Left cardiac atrium (tissue), 4 donors: Measurements from ENCODE around the gene TUT1. TPM values are rescaled to one million over a fixed set of nuclear protein-coding genes. Genes with fewer than 3 reads are reported as not detected.

Experiments used
- ATAC-seq, 2 donors: fragments of 200-7000 bp; cut with Tn5 transposase; one replicate each; pipeline ENCODE4 v1.9.1; 2020; ENCODE audit warnings: mild to moderate bottlenecking in 2 of 2, moderate library complexity in 2 of 2
- DNase-seq: peaks from one replicate; pipeline ENCODE4 v3.0.0-alpha.2; 2020
- intact Hi-C, 2 donors: fragments of 100-400 bp; cut with DNase I; formaldehyde crosslinking; loops; one replicate each; pipeline versions ENCODE4 v1.14.1 to v1.15.1; 2022 to 2023
- total RNA-seq, 2 donors: library from RNA; stranded (reverse); fragmentation: NEBNext Ultra II Directional; extraction: Animal tissue kit (Norgen Biotek cat#: 25700); gene quantifications; one replicate each; pipeline ENCODE4 v1.2.1, GENCODE V29; 2021
- donor health status: DM: no; HTN: yes; CAD: no.
- donor health status: DM: no; HTN: yes; CAD: no; lungs with severe emphysema.
- donor health status: DM: yes; HTN: yes; CAD: no.
- donor health status: Dilated cardiomyopathy.

The TUT1 gene
- total RNA-seq, 2 donors from 2014 or later = 9.6 to 11.5 TPM

DNA sequence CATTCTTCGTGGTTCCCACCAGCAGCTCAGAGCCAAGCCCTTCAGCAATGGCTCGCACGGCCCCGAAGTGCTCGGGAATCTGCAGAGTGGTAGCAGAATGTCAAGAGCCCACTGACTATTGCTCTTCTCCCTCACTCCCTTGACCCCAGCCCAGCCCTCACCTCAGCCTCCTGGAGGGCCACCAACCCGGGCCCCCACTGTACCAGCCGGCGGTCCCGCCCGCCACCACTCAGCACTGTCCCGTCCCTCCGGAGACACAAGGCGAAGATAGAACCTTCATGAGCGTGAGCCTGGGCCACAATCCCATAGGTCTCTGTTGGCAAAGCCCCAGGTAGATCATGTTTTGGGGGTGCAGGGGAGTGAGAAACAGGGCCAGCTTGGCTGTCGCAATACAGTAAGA lies 14.6 kb upstream of the TUT1 start:
- ATAC-seq = no peak
- intact Hi-C loops = loop anchor here in 1 of 2 donors (10.0 kb wide), 1 partner anchor 249 kb away; no protein-coding TSS in a partner anchor
- no peak for DNase-seq

GRCh38 chr11:62605467-62605866 lies 14.1 kb upstream of the TUT1 start:
- DNase-seq (no peak), ATAC-seq (no peak)
- intact Hi-C loops = loop anchor here in 1 of 2 donors (10.0 kb wide), 1 partner anchor 249 kb away; no protein-coding TSS in a partner anchor

DNA sequence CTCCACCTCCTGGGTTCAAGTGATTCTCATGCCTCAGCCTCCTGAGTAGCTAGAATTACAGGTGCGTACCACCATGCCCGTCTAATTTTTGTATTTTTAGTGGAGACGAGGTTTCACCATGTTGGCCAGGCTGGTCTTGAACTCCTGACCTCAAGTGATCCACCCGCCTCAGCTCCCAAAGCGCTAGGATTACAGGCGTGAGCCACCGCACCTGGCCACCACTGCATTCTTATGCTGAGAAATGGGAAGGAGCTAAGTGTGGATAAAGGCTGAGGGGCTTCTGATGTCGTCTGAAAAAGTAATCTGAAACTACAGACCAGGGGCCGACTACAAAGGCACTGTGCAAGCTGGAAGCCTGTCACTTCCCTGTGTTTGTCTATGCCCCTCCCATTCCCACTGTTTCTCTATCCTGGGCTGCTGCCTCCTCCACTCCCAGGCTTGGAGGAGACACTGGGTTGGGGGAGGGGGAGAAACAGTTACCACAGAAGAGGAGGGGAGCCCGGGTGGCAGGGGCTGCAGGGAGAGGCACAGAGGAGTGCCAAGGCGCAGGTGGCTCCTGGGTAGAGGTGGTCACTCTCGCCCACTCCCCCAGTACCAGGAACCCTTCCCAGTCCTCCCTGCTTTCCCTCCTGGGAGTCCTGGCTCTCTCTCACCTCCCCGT lies 13.3 kb upstream of the TUT1 start:
- DNase-seq (no peak), ATAC-seq (no peak)
- intact Hi-C loops = loop anchor here in 1 of 2 donors (10.0 kb wide), 1 partner anchor 250 kb away; no protein-coding TSS in a partner anchor

GRCh38 chr11:62603776-62604299 lies 12.5 kb upstream of the TUT1 start:
- intact Hi-C loops = loop anchor here in 1 of 2 donors (10.0 kb wide), 1 partner anchor 251 kb away; no protein-coding TSS in a partner anchor
- DNase-seq (no peak), ATAC-seq (no peak)

GRCh38 chr11:62603072-62603408 lies 11.7 kb upstream of the TUT1 start:
- no peak for ATAC-seq
- intact Hi-C loops = loop anchor here in 1 of 2 donors (10.0 kb wide), 1 partner anchor 252 kb away; no protein-coding TSS in a partner anchor
- no peak for DNase-seq

- intact Hi-C loops = loop anchor here in 1 of 2 donors (10.0 kb wide), 1 partner anchor 252 kb away; no protein-coding TSS in a partner anchor
- ATAC-seq (peak; percentile 53 to 69), DNase-seq (peak; percentile 67)
Measured at GRCh38 chr11:62602141-62603071, 11.1 kb upstream of the TUT1 start.

DNA sequence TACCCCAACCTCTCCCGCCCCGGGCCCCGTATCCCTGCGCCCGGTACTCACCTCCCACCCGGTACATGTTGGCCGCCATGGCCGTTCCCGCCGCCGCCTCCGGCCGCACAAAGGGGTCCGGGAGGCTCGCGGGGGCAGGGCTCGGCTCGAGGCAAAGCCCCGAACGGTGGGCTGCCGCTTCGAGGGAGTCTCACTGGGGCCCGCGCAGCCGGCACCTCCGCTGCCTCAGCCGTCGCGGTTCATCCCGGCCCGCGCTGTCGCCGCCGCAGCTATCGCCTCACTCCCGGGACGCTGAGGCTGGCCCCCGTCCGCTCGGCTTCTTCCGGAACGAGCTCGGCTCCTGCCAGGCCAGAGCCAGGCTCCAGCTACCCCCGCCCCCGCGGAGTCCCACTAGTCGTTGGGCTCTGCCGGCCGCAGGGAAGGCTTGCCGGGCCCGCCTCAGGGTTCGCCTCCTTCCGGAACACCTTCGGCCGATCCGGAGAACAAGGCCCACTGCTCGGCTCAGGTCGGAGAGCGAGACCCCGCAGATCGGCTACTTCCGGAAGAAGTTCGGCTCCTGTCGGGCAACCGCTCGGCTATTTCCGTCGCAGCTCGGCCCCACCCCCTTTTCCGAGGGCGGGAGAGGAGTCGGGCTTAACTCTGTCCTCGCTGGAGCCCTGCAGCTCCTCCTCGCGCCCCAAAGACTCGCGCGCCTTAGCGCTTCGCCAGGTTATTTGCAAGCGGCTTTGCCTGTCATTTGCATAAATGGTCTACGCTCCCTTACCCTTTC lies 10.2 kb upstream of the TUT1 start, which contains the start of gene MTA2:
Gene MTA2 (minus strand): TSS at position 494 of the 769 bp plus-strand sequence. CDS start 415 bp downstream, at position 79.
- intact Hi-C loops = loop anchor here in 1 of 2 donors (10.0 kb wide), 1 partner anchor 253 kb away; no protein-coding TSS in a partner anchor
- DNase-seq (peak; percentile 97), ATAC-seq (peak; percentile 86 to 91)

- ATAC-seq = peak; percentile 41 to 43
- peak; percentile 76 for DNase-seq
- intact Hi-C loops = loop anchor here in 1 of 2 donors (10.0 kb wide), 1 partner anchor 254 kb away; no protein-coding TSS in a partner anchor
Measured at GRCh38 chr11:62601122-62601371, 9.7 kb upstream of the TUT1 start.

- intact Hi-C loops = loop anchor here in 1 of 2 donors (10.0 kb wide), 1 partner anchor 254 kb away; no protein-coding TSS in a partner anchor
- DNase-seq (no peak), ATAC-seq (no peak)
Measured at GRCh38 chr11:62600367-62601121, 9.2 kb upstream of the TUT1 start.

- no peak for DNase-seq
- no peak for ATAC-seq
- intact Hi-C loops = loop anchor here in 1 of 2 donors (10.0 kb wide), 1 partner anchor 255 kb away; no protein-coding TSS in a partner anchor
Measured at GRCh38 chr11:62599901-62600300, 8.6 kb upstream of the TUT1 start.

DNA sequence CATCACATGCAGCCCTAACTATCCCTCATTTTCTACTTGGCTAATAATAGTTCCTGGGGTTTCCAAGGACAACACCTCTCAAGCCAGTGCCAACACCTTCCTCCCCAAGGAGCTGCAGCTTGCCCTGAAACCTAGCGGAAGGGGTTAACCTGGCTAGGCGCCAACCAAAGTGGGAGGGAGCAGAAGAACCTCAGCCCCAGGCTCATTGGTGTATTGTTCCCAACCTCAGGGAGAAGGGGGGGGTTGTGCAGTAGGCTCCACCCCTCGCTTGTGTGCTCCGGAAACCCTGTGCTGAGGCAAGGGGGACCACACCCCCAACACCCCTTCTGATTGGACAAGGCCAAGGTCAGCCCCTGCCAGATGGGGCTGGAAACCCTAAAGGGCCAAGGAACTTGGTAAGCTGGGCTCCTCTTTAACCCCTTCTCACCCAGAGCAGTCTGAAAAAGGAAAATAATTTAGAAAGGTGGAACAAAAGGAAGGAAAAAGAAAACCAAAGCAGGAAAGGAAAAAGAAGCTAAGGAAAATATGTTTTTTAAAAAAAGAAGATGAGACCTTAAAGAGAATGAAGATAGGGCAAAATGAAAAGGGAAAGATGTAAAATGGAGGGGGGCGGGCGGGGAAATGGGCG lies 7.9 kb upstream of the TUT1 start:
- intact Hi-C loops = no loop called here
- ATAC-seq (peak; percentile 73), DNase-seq (peak; percentile 96)

DNA sequence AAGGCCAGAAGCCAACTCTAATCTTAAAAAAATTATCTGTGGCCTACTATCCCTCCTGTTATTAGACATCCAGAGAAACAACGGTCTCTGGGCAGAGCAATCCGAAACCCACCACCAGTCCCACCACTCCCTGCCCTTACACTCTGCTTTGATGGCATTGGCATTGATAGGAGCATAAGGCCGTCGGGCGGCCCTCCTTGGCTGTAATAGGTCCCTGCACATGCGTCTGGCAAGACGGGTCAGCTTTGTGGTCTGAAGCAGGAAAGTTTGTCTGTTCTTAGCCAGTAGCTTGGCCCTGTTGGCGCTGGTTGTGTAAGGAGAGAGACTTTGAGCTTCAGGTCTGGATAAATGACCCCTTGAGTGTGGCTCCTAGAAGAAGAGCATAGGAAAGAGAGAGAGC lies 3.8 kb upstream of the TUT1 start:
- intact Hi-C loops = no loop called here
- DNase-seq (no peak), ATAC-seq (no peak)

DNA sequence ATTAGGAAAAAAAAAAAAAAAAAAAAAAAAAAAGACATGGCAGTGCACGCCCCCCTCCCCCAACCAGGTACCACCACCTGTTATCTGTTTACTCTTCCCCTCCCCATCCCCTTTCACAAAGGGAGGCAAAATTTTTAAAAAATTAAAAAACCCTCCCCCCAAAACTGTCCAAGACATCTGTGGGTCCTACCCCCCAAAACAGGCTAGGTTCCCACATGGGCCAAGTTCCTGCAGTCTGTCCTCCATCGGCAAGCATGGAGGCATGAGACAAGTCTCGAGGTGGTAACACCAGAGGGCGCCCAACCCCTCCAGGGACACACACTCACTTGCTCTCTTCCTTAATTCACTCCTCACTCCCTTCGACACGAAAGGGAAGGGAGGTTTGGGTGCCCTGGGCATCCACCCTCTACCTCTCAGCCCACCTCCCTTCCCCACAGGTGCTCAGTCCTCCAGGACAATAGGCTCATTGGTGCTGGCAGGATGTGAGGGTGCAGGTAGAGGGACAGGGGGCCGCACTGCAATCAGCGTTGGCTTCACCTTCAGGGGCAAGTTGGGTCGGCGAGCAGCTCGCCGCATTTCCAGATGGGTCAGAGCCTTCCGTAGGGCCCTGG lies 2.2 kb upstream of the TUT1 start:
- intact Hi-C loops = no loop called here
- ATAC-seq (peak in 1 of 2 donors; percentile 22), DNase-seq (peak; percentile 85)

GRCh38 chr11:62592989-62593421 lies 1.7 kb upstream of the TUT1 start:
- no peak for DNase-seq
- ATAC-seq = no peak
- intact Hi-C loops = no loop called here

DNA sequence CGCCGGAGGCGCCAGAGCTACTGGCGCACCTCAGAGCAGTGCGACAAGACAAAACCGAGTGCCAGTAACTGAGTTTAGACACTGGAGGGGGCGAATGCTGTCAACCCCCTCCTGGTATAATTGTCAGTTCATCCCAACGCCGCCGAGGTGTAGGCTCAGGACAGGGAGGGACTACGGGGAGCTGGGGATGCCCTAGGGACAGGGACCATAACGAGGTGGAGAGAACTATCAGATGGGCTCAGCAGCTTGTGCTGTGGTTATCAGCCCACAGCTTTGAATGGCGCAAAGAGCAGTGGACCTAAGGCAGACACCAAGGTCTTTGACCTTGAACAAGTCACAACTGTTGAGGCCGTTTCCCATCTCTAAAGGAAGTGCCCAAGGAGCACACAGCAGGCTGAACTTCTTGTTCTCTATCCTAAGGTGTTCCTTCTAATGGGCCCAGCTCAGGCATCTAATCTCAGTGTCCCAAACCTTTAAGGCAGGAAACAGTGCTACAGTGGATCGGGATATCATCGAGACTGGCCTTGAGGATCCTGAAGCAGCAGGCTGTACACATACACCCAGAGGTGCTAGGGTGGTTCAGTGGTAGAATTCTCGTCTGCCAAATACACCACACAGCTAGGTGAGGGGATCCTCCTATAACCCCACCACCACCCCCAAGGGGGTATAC lies 958 bp upstream of the TUT1 start:
- ATAC-seq (peak; percentile 7 to 16), DNase-seq (no peak)
- intact Hi-C loops = no loop called here

- intact Hi-C loops = no loop called here
- ATAC-seq = no peak
- peak; percentile 14 for DNase-seq
Measured at GRCh38 chr11:62588966-62589637, 2.2 kb downstream of the TUT1 start.
